NCI-H146 treated with DMSO at 0.1 percent for 48 hours (cell line): ENCODE measurements around the gene ADAMTS8.

Experiments
- DNase-seq: peaks from one replicate; lab custom pipeline; 2025; ENCODE audit not compliant: unreplicated experiment; lab: John Stamatoyannopoulos, UW

The ADAMTS8 gene

DNA sequence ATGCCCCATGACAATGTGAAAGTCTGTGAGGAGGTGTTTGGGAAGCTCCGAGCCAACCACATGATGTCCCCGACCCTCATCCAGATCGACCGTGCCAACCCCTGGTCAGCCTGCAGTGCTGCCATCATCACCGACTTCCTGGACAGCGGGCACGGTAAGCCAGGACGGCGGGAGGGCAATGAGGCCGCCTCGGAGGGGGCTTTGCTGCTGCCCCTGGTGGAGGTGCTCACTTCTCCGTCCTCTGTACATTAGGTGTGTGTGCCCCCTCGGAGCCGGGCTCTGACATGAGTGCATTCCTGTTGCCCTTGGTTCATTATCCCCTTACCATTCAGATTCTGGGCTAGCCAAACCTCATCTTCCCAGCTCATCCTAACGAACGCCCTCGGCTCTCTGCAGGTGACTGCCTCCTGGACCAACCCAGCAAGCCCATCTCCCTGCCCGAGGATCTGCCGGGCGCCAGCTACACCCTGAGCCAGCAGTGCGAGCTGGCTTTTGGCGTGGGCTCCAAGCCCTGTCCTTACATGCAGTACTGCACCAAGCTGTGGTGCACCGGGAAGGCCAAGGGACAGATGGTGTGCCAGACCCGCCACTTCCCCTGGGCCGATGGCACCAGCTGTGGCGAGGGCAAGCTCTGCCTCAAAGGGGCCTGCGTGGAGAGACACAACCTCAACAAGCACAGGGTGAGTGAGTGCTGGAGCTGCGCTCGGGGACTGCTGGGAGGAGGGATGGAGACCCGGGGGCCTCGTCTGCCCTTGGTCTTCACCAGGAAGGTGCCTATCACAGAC lies 33.9 kb upstream of the ADAMTS8 start:
- no peak for DNase-seq

DNA sequence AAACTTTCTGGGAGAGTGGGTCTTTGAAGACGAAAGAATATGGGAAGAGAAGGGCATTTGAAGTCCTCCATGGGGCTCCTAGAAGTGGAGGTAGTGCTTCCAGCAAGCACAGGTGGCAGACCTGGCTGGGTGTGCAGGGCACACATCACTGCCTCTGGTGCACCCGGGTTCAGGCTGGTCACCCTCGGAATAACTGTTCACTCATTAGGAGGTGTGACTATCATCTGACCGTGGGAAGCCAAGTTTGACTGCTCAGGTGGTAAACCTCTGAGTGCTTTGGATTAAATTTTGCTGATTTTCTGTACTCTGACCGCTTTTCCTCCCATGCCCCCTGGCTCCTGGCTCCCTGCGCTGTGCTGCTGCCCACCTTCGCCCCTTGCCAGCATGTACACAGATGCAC lies 31.1 kb upstream of the ADAMTS8 start:
- DNase-seq = no peak

DNA sequence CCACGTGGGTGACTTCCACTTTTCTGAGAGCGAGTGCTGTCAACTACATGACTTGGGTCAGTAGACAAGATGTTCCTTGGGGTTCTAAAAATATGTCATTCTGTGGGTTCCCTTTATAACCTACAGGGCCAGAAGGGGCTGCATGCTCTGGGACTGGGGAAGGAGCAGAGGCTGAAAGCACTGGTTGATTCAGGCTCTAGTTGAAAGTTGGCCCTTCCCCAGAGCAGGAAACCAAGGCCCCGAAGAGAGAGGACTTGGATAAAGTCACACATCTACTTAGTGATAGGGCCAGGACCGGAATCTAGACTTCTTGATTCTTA lies 30.0 kb upstream of the ADAMTS8 start:
- DNase-seq = no peak

DNA sequence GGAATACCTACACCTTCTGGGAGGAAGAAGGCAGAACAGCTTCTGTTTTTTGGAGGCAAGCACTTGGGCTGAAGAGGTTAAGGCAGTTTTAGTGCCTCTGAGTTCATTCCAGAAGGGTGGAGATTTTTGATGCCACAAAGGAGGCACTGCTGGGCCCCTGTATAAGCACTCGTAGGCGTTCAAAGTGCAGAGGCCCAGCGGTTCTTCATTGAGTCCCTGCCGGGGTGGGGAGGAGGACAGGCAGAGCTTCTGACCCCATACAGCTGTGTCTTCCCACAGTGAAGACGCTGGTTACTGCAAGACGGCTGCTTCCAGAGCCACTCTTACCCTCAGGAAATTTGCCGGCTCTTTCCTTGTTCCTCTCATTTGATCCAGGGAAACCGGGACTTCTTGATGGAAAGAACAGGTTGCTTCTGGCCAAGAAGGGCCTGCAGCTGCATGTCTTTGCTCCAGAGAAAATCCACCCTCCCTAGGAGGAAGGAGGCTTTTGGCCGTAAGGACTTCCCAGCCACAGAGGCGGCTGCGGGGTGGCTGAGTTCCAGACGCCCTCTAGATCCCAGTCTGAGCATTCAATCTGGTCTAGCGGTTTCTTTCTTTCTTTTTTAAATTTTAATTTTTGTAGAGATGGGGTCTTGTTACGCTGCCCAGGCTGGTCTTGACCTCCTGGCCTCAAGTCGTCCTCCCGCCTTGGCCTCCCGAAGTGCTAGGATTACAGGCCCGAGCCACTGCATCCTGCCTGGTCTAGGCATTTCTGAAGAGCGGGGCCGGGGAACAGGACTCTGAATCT lies 29.4 kb upstream of the ADAMTS8 start:
- no peak for DNase-seq

DNA sequence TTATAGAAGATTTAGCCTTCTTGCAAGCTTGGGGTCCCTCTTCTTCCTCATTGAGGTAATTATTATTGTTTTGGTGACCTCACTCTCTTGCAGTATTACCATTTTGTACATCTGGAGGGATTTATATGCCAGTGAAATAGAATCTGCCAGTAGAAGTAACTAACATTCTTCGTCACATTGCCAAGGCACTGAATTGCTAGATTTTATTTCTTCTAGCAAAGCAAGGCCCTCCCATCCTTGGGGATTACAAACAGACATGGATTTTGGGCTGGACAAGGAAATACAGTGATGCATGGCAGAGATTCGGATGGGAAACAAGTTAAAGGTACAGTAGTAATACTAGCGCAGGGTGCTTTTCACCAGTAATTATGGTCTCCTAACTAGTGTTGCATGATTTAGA lies 27.9 kb upstream of the ADAMTS8 start:
- no peak for DNase-seq

DNA sequence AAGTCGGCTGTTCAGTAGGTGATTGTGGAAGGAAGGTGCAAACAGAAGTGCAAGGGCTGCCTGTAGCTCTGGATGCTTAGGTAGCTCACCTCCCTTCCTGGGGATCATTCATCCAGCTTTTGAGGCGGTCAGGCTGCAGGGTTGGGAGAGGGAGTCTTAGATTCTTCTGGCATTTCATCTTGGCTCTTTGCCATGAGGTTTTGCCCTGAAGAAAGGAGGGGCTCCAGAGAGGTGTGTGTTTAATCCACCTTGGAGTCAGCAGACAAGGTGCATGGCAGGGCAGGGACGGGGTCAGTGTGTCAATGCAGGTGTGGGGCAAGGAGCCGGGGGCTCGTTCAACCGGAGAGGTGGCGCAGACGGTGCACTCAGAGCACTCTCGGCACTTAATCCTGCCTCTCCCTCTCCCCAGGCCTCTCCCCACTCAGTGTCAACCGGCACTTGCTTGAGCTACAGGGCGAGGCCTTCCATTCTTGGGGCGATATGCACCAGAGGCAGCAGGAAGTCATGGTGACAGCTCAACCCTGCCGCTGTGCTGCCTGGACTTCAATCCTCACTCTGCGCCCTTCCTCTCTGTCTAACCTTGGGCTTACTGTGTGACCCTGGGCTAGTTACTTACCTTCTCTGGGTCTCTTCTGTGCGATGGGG lies 27.2 kb upstream of the ADAMTS8 start:
- no peak for DNase-seq

DNA sequence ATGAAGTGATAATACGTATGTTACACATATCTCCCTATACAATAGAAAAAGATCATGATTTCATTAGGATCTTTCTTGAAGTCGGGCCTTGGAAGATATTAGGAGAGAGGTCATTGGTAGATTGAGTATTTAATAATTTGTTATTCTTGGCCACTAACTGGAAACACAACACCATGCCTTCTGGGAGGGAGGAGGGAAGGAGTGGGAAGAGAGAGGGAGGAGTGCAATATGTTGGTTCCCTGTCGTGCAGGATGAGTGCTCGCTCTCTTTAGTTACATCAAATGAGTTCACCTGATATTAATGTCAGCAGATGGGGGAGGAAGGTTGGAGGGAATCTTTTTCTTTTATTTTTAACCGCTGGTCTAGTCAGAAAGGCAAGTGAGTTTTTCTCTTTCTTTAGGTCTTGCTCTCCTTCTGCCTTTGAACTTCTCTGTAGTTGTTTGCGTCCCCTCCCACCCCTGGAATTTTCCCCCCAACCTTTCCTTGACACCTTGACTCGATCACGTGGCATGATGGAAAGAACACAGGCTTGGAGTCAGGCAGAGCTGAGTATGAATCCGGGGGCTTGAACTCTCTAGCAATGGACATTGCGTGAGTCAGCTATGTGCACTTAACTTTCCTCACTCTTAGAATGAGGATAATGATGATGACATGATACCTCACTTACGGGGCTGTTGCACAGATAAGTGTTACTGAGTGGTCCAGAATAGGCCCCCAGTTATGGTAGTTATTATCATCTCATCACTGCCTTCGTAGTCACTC lies 26.3 kb upstream of the ADAMTS8 start:
- DNase-seq = no peak

DNA sequence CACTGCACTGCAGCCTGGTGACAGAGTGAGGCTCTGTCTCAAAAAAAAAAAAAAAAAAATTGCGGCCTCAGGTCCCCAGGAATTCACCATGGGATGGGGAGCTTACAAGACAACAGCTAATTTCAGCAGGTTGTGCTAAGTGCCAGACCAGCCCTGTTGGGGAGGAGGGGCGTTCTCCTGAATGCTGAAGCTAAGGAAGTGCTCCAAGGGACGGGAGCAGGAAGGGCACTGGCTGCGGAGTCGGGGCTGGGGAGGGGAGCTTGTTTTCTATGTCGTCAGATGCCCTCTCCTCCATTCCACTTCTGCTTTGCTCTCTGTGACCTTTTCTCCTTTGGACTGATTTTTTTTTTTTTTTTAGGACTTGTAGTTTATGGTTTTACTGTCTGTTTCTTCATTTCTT lies 24.5 kb upstream of the ADAMTS8 start:
- no peak for DNase-seq

DNA sequence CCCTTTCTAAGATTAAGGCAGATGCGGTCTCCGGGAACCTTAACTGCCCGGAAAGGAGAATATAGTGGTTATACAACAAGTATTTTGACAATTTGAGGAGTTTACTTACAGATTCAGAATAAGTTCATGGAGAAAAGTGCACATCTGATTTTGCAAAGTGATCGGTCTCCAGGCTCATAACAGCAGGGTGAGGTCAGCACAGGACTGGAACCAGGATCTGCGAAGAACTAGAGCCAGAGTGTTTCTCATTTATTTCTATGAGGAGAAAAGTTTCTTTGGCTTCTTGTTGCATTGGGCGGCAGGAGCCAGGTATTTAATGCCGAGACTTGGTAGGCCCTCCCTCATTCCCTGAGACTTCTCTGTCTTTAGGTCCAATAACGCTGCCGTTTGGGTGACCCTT lies 23.8 kb upstream of the ADAMTS8 start:
- no peak for DNase-seq

DNA sequence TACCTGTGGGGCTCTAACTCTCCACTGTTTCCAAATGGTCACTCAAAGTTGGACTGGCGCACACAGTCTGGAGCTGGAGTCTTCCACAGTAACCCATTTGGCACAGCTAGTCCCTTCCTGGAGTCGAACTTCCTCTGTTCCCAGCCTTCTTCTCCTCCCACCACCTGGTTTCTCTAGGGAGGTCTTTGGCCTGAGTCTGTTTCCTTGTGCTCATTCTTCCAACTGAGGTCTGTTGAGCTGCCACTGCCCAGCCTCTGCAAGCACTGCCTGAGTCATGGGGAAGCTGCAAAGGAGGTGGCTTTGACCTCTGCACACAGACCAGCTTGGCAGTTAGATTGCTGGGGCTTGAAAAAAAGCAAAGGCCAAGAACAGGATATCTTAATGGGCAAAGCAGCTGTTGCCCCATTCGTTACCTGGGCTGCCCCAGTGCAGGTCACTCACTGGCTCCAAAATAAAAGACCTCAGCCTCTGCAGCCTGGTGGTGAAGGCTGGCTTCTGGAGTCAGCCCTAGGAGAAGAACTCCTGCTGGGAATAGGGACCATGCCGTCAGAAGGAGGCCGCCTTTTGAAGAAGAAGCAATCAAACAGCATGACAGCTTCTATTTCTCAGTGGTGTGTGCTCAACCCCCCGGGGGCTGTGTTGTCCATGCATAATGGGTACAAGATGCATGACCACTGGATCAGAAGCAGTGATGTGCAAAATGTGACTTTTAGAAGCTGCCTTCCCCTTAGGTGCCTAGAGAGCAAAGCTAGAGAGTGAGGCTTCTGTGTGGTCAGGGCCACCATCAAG lies 23.0 kb upstream of the ADAMTS8 start:
- no peak for DNase-seq

DNA sequence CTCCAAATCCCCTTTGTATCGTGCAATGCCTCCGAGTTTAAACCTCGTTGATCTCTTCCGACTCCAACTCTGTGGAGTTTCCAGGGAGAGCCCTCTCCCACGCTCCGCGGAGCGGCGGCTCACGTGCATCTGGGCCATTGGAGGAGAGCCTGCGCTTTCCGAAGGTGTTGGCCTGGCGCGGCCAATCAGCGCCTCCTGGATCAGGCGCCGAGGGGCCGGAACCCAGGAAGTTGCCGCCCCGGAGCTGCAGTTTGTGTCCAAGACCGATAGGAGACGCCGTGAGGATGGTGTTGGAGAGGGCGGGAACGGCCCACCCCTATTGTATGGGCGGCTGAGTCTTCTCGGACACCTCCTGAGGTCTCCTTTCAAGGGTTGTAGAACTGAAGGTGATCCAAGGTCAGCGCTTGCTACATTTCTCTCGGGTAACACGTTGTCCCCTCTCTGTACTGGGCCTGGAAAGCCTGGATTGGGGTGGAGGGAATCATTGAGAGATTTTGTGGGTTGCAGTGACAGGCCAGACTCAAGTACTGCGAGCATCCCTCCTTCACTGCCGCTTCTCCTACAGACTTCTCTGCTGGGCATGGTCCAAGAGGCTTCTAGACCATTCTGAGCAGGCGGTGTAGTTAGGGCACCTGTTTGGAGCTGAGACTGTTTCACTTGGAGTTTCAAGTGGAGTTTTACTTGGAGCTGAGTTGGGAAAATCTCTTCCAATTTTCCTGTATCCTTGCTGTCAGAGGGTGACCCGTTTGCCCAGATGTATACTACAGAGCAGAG lies 21.8 kb upstream of the ADAMTS8 start:
- DNase-seq = no peak

DNA sequence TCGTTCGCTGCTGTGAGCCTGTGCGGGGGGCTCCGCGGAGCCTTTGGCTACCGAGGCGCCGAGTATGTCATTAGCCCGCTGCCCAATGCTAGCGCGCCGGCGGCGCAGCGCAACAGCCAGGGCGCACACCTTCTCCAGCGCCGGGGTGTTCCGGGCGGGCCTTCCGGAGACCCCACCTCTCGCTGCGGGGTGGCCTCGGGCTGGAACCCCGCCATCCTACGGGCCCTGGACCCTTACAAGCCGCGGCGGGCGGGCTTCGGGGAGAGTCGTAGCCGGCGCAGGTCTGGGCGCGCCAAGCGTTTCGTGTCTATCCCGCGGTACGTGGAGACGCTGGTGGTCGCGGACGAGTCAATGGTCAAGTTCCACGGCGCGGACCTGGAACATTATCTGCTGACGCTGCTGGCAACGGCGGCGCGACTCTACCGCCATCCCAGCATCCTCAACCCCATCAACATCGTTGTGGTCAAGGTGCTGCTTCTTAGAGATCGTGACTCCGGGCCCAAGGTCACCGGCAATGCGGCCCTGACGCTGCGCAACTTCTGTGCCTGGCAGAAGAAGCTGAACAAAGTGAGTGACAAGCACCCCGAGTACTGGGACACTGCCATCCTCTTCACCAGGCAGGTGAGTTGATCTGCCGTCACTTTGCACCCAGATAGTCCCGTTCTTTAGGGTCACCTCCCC lies 21.0 kb upstream of the ADAMTS8 start:
- DNase-seq = no peak

DNA sequence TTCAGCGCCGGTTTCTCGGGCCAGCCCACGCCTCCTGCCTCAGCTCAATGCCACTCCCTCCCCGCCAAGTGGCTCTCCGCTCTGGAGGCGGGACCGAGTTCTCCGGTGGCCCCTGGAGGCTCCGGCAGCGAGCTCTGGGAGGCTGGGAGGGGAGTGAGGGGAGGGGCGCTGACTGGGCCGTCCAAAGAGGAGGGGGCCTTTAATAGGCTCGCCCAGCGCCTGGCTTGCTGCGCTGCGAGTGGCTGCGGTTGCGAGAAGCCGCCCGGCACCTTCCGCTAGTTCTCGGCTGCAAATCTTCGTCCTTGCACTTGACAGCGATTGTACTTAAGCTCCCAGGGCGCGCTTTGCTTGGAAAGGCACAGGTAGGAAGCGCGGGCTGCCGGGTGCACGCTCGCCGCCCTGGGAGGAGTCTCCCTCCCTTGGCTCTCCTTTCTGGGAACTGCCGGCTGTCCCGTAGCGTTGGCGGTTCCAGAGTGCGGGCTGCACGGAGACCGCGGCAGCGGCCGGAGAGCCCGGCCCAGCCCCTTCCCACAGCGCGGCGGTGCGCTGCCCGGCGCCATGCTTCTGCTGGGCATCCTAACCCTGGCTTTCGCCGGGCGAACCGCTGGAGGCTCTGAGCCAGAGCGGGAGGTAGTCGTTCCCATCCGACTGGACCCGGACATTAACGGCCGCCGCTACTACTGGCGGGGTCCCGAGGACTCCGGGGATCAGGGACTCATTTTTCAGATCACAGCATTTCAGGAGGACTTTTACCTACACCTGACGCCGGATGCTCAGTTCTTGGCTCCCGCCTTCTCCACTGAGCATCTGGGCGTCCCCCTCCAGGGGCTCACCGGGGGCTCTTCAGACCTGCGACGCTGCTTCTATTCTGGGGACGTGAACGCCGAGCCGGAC lies 20.3 kb upstream of the ADAMTS8 start, which contains the start of gene ADAMTS15:
TSS of gene ADAMTS15 (plus strand) at position 230 of the 894 bp plus-strand sequence. CDS start at position 559, 329 bp downstream.
- no peak for DNase-seq

DNA sequence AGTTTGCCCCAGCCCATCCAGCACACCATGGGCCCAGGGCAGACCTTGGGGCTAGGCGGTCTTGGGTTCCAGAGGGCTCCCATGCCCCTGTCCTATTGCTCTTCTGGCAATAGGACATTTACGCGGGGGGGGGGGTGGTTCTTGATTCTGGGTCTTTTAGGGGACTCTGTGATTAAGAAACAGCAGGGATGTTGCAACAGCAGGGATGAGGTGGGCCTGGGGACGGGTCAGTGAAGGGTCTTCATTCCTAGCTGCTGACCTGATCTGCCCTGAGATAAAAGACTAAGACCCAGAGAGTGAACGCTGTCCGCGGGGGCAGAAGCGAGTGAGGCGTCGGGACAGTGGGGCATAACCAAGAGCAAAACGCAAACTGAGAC lies 19.6 kb upstream of the ADAMTS8 start:
- DNase-seq = no peak

DNA sequence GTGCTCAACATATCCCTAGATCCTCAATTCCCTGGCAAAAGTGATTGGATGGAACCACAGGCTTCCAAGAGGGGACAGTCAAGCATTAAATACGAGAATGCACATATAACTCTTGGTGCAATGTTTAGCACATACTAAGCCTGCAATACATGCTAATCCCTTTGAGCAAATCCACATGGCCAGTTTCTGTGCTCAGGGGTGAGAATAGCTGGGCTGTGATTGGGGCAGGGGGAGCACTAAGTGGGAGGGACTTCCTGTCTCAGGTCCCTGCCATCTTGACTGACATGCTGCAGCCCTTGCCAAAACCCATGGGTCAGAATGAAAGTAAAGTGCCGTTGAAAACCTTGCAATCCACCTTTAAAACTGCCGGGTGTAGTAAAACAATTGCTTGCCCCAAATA lies 17.4 kb upstream of the ADAMTS8 start:
- DNase-seq = no peak

DNA sequence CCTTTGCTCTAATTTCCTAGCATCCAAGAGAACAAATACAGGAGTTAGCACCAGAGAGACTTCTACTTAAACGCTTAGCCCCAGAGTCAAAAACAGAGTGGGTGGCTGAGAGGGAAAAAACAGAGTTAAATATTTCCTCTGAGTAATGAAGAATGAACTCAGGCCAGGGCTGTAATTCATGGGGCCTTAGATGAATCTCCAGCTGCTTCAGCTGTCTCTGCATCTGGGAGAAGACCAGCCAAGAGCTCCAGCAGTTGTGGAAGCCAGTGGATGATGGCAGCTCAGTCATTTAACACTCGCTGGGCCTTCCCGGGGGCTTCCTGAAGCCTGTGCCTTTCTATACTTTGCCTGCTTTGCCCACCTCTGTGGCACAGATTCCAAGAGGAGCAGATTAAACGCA lies 14.3 kb upstream of the ADAMTS8 start:
- no peak for DNase-seq

DNA sequence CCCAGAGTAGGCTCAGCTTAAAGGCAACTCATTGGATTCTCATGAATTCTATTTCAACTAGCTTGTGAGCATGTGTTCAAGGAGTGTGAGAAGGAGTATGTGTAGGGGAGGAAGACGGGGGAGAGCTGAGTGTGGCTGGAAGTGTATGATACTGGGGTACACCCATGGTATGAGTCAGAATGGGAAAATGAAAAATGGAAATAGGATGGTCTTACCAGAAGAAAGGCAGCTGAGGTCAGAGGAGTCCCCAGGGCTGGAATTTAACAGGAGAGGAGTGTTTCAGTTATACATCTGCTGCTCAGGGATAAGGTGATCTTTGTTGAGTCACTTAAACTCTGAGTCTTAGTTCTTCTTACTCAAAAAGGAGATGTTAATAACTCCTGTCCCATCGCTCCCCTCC lies 13.3 kb upstream of the ADAMTS8 start:
- no peak for DNase-seq

DNA sequence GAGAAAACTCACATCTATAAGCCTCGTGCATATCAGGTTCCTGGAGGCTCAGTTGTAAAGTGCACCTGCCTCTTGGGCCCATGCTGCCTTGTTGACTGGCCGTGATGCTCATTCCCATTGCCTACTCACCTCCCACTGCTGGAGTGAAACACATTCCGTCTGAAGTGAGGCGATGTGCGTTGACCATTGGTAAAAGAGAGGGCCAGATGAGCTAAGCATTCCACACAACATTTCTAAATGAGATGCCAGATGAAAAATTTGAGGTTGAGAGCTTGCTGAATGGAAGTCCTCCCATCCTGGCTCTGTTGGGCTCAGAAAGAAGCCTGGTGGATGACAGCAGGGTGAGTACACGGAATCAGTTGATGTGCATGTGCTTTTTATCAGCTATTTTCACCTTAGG lies 11.5 kb upstream of the ADAMTS8 start:
- no peak for DNase-seq
